CD4-positive, alpha-beta T cell treated with Interferon gamma for 1 hour (primary cell): ENCODE results near the gene IMPA2.
"Not testable (repeated sequence)": the region's sequence is repeated elsewhere in the genome, so short reads cannot be mapped to it uniquely, and the experiment has no call there.

Experiments
- DNase-seq: peaks from one replicate; pipeline ENCODE4 v3.0.0-alpha.2; 2020

IMPA2 gene

GRCh38 chr18:11963991-11964484 lies 17.3 kb upstream of the IMPA2 start:
- DNase-seq, result no peak

- no peak for DNase-seq
These were observed 11.1 kb upstream of the IMPA2 start for GRCh38 chr18:11969904-11970835.

- not testable (repeated sequence) for DNase-seq
These were observed 10.5 kb upstream of the IMPA2 start for GRCh38 chr18:11970836-11971226.

- no peak for DNase-seq
These were observed 8.7 kb upstream of the IMPA2 start for GRCh38 chr18:11972371-11973174.

GRCh38 chr18:11974741-11975325 lies 6.5 kb upstream of the IMPA2 start:
- DNase-seq, result no peak

- DNase-seq, result no peak
These were observed 5.6 kb upstream of the IMPA2 start for GRCh38 chr18:11975723-11976122.

GRCh38 chr18:11976315-11977152 lies 4.8 kb upstream of the IMPA2 start:
- DNase-seq, result no peak

GRCh38 chr18:11977153-11977466 lies 4.2 kb upstream of the IMPA2 start:
- no peak for DNase-seq

GRCh38 chr18:11978956-11979355 lies 2.4 kb upstream of the IMPA2 start:
- no peak for DNase-seq

GRCh38 chr18:11980163-11980493 lies 1.2 kb upstream of the IMPA2 start:
- no peak for DNase-seq

GRCh38 chr18:11980494-11981191 lies 664 bp upstream of the IMPA2 start:
- DNase-seq, result peak; percentile 97

- DNase-seq, result peak; percentile 11
These were observed 448 bp downstream of the IMPA2 start for GRCh38 chr18:11981543-11982366.

- no peak for DNase-seq
These were observed 1.7 kb downstream of the IMPA2 start for GRCh38 chr18:11982981-11983380.

GRCh38 chr18:11983592-11983991 lies 2.3 kb downstream of the IMPA2 start:
- no peak for DNase-seq

GRCh38 chr18:11984091-11984490 lies 2.8 kb downstream of the IMPA2 start:
- DNase-seq, result no peak

GRCh38 chr18:11985586-11985985 lies 4.3 kb downstream of the IMPA2 start:
- no peak for DNase-seq

- no peak for DNase-seq
These were observed 4.8 kb downstream of the IMPA2 start for GRCh38 chr18:11986061-11986460.

- no peak for DNase-seq
These were observed 6.2 kb downstream of the IMPA2 start for GRCh38 chr18:11987527-11987926.

GRCh38 chr18:11989174-11989573 lies 7.9 kb downstream of the IMPA2 start:
- no peak for DNase-seq

GRCh38 chr18:11989966-11990380 lies 8.7 kb downstream of the IMPA2 start:
- no peak for DNase-seq

- DNase-seq, result no peak
These were observed 9.2 kb downstream of the IMPA2 start for GRCh38 chr18:11990539-11990938.
